LNCaP clone FGC (cell line): ENCODE data around the gene PAPLN.

Source experiments
- DNase-seq: peaks from one replicate; pipeline ENCODE4 v3.0.0-alpha.2; 2011; ENCODE audit warnings: low read depth
- H3K4me3 ChIP-seq: 2 replicates; pipeline ENCODE4 v1.5.1; 2011; ENCODE audit warnings: mild to moderate bottlenecking, low read depth, low read length, control low read depth
- CTCF ChIP-seq: IDR thresholded peaks from 2 replicates; pipeline ENCODE4 v1.5.1; 2012; ENCODE audit warnings: mild to moderate bottlenecking; ENCODE audit not compliant: control insufficient read depth, insufficient read depth; ENCODE audit errors: extremely low read depth

PAPLN gene

GRCh38 chr14:73203527-73203926 is 33.8 kb upstream of the PAPLN start:
- no peak for DNase-seq
- TF ChIP-seq CTCF, result no peak
- no peak overlapping the region for H3K4me3 ChIP-seq

GRCh38 chr14:73207615-73208014 is 29.7 kb upstream of the PAPLN start:
- no peak for TF ChIP-seq CTCF
- DNase-seq, result no peak
- H3K4me3 ChIP-seq, result no peak overlapping the region

GRCh38 chr14:73208390-73208789 is 28.9 kb upstream of the PAPLN start:
- TF ChIP-seq CTCF, result no peak
- DNase-seq, result no peak
- no peak overlapping the region for H3K4me3 ChIP-seq

- H3K4me3 ChIP-seq, result no peak overlapping the region
- no peak for DNase-seq
- no peak for TF ChIP-seq CTCF
These were observed 28.5 kb upstream of the PAPLN start for GRCh38 chr14:73208846-73209245.

- DNase-seq, result no peak
- no peak overlapping the region for H3K4me3 ChIP-seq
- TF ChIP-seq CTCF, result no peak
These were observed 27.4 kb upstream of the PAPLN start for GRCh38 chr14:73209953-73210352.

GRCh38 chr14:73211251-73212040 is 25.9 kb upstream of the PAPLN start:
- DNase-seq, result no peak
- TF ChIP-seq CTCF, result no peak
- H3K4me3 ChIP-seq, result no peak overlapping the region

GRCh38 chr14:73216030-73216429 is 21.3 kb upstream of the PAPLN start:
- DNase-seq, result no peak
- H3K4me3 ChIP-seq, result no peak overlapping the region
- TF ChIP-seq CTCF, result no peak
